AG10803 (cell line): ENCODE data around the gene KRTAP17-1.
"Not testable (repeated sequence)": the region's sequence is repeated elsewhere in the genome, so short reads cannot be mapped to it uniquely, and the experiment has no call there.

ENCODE experiments used
- DNase-seq: peaks from one replicate; pipeline ENCODE4 v3.0.0; 2010; ENCODE audit warnings: low read depth
- H3K4me3 ChIP-seq: 2 replicates; pipeline ENCODE4 v1.5.1; 2011; ENCODE audit warnings: mild to moderate bottlenecking, low read length, control low read depth
- TF ChIP-seq, protein P1 (sequence below): conservative IDR thresholded peaks from 2 replicates; pipeline ENCODE4 v1.5.1; 2011; ENCODE audit warnings: mild to moderate bottlenecking, low read length, control low read depth, inconsistent platforms

The KRTAP17-1 gene

DNA sequence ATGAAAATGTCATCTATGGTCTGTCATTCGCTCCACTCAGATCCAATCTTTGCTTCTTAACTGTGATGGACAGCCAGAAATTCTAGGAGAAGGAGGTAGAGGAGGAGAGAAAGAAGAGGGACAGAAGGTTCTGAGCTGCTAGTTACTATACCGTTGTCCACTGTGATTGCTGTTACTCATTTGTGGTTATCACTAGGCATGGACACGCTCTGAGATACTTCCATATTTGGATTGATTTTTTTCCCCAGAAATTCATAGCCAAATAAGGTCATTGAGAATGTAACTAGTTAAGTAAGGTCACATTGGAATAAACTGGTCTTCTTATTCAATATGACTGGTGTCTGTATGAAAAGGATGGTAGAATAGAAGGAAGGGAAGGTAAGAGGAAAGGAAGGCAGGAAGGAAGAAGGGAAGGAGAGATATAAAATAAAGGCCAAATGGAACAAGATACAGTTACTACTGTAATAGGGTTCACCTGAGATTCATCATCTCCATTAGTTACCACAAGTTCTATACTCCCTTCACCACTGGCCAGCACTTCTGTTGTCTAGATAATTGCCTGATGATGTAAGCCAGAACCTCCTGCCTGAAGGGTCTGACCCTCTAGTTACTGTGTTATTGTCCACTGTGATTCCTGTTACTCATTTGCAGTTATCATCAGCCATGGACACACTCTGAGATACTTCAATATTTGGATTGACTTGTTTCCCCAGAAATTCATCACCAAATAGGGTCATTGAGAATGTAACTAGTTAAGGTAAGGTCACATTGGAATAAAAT is 37.1 kb downstream of the KRTAP17-1 start:
- no peak for DNase-seq
- no peak overlapping the region for H3K4me3 ChIP-seq
- TF ChIP-seq, protein P1, sequence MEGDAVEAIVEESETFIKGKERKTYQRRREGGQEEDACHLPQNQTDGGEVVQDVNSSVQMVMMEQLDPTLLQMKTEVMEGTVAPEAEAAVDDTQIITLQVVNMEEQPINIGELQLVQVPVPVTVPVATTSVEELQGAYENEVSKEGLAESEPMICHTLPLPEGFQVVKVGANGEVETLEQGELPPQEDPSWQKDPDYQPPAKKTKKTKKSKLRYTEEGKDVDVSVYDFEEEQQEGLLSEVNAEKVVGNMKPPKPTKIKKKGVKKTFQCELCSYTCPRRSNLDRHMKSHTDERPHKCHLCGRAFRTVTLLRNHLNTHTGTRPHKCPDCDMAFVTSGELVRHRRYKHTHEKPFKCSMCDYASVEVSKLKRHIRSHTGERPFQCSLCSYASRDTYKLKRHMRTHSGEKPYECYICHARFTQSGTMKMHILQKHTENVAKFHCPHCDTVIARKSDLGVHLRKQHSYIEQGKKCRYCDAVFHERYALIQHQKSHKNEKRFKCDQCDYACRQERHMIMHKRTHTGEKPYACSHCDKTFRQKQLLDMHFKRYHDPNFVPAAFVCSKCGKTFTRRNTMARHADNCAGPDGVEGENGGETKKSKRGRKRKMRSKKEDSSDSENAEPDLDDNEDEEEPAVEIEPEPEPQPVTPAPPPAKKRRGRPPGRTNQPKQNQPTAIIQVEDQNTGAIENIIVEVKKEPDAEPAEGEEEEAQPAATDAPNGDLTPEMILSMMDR: no peak

DNA sequence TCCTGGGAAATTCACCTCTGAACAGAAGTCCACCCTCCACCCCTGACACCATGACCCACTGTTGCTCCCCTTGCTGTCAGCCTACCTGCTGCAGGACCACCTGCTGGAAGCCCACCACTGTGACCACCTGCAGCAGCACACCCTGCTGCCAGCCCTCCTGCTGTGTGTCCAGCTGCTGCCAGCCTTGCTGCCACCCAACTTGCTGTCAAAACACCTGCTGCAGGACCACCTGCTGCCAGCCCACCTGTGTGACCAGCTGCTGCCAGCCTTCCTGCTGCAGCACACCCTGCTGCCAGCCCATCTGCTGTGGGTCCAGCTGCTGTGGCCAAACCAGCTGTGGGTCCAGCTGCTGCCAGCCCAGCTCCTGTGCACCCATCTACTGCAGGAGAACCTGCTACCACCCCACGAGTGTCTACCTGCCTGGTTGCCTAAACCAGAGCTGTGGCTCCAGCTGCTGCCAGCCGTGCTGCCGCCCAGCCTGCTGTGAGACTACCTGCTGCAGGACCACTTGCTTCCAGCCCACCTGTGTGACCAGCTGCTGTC is 39.8 kb downstream of the KRTAP17-1 start, which contains the start of gene KRTAP9-7:
TSS of gene KRTAP9-7 (plus strand) at position 51 of the 543 bp plus-strand sequence. CDS start at position 51, 0 bp downstream.
- DNase-seq, H3K4me3 ChIP-seq: not testable (repeated sequence)

DNA sequence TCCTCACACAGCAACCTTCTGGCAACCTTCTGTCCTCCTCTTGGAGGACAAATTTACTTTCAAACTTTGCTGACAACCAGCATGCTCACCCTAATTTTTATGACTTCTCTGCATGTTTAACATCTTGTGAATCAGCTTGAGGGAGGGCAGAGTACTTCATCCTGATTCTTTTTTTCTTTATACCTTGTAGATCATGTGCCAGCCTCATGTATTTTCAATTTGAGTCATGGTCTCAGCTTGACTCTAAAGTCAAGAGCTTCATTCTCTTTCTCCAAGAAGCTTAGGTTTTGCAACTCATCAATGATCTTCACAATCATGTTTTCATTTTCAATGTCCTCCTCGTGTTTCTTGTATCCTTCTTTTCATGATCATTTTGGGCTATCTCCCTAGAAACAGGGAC is 43.7 kb downstream of the KRTAP17-1 start:
- H3K4me3 ChIP-seq: no peak overlapping the region
- no peak for DNase-seq
- TF ChIP-seq, protein P1: no peak

DNA sequence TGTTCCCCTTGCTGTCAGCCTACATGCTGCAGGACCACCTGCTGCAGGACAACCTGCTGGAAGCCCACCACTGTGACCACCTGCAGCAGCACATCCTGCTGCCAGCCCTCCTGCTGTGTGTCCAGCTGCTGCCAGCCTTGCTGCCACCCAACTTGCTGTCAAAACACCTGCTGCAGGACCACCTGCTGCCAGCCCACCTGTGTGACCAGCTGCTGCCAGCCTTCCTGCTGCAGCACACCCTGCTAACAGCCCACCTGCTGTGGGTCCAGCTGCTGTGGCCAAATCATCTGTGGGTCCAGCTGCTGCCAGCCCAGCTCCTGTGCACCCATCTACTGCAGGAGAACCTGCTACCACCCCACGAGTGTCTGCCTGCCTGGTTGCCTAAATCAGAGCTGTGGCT is 44.2 kb downstream of the KRTAP17-1 start:
- H3K4me3 ChIP-seq, DNase-seq: not testable (repeated sequence)

DNA sequence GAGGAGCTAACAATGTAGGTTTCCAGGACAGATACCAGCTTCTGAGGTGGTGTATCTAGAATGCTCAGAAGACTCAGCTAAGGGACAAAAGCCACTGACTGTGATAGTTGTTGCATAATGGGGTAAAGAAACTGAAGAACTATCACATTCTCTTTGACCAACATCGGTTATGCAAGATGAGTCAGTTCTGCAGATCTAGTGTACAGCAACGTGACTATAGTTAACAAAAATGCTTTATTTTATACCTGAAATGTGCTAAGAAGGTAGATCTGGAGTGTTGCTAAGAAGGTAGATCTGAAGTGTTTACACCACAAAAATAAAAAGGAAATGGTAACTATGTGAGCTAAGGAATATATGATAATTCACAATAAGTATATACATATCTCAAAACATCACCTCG is 47.8 kb downstream of the KRTAP17-1 start:
- DNase-seq: no peak
- H3K4me3 ChIP-seq: no peak overlapping the region
- TF ChIP-seq, protein P1: no peak

DNA sequence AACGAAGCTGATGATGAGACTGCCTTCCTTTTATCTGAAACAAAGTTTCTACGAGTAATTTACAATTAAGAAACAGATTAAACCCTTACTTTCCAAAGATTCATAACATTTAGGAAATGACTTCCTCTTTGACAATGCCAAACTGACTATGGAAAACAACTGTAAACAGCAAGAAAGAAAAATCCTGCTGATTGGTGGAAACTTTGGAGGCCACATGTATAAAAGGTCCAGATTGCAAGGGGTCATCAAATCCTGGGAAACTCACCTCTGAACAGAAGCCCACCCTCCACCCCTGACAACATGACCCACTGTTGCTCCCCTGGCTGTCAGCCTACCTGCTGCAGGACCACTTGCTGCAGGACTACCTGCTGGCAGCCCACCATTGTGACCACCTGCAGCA is 50.4 kb downstream of the KRTAP17-1 start, which contains the start of gene KRTAP9-6:
TSS of gene KRTAP9-6 (plus strand) at position 301 of the 400 bp plus-strand sequence. CDS start at position 301, 0 bp downstream.
- DNase-seq: no peak
- H3K4me3 ChIP-seq: no peak within 1 kb of the TSS

More for the DNA sequence above, 50.4 kb downstream of the KRTAP17-1 start, which contains the start of gene KRTAP9-6:
- TF ChIP-seq, protein P1: no peak
